CD4-positive, CD25-positive, alpha-beta regulatory T cell (primary cell): ENCODE data around the gene ZNF740. TPM values are rescaled to one million over a fixed set of nuclear protein-coding genes. Genes with fewer than 3 reads are reported as not detected.
"Not testable (repeated sequence)": the region's sequence is repeated elsewhere in the genome, so short reads cannot be mapped to it uniquely, and the experiment has no call there.

Experiments
- ATAC-seq, 2 donors: fragments of 150-1000 bp; cut with Tn5 transposase; one replicate each; pipeline ENCODE4 v1.10.0; 2021; ENCODE audit warnings: low read depth in 2 of 2, moderate number of reproducible peaks in 2 of 2, moderate library complexity in 1 of 2
- DNase-seq, 3 donors: peaks; one replicate each; pipeline versions ENCODE4 v3.0.0 to v3.0.0-alpha.2; 2012 to 2022; ENCODE audit warnings: mixed read lengths in 1 of 3
- H3K27ac ChIP-seq: one replicate; pipeline ENCODE4 v1.7.0; 2013; ENCODE audit warnings: mild to moderate bottlenecking, low read length; ENCODE audit not compliant: insufficient read depth, poor library complexity, severe bottlenecking
- H3K27me3 ChIP-seq: one replicate; pipeline ENCODE4 v1.7.0; 2013; ENCODE audit warnings: low read length; ENCODE audit not compliant: control insufficient read depth, insufficient read depth
- H3K36me3 ChIP-seq: one replicate; pipeline ENCODE4 v1.7.0; 2013; ENCODE audit warnings: mild to moderate bottlenecking, low read length, moderate library complexity; ENCODE audit not compliant: control insufficient read depth, insufficient read depth
- H3K4me1 ChIP-seq: 2 replicates; pipeline ENCODE4 v1.7.0; 2013; ENCODE audit warnings: mild to moderate bottlenecking, low read length; ENCODE audit not compliant: insufficient read depth, control insufficient read depth, poor library complexity, severe bottlenecking
- H3K4me3 ChIP-seq: one replicate; pipeline ENCODE4 v1.7.0; 2013; ENCODE audit warnings: low read depth, mild to moderate bottlenecking, low read length, moderate library complexity
- H3K9me3 ChIP-seq, 2 experiments: 1 replicate in 1 of 2; 2 replicates in 1 of 2; pipeline ENCODE4 v1.7.0; 2013; ENCODE audit warnings: low read length in 2 of 2, mild to moderate bottlenecking in 1 of 2, moderate library complexity in 1 of 2; ENCODE audit not compliant: control insufficient read depth in 2 of 2
- H3K27ac Mint-ChIP-seq, 3 donors: one replicate each; pipeline ENCODE4 v1.8.0; 2020 to 2022; ENCODE audit warnings: mild to moderate bottlenecking in 3 of 3, mixed read lengths in 3 of 3, moderate library complexity in 2 of 3
- H3K27me3 Mint-ChIP-seq: one replicate; pipeline ENCODE4 v1.8.0; 2022; ENCODE audit warnings: mild to moderate bottlenecking, mixed read lengths
- H3K36me3 Mint-ChIP-seq: one replicate; pipeline ENCODE4 v1.8.0; 2020; ENCODE audit warnings: mixed read lengths
- H3K4me1 Mint-ChIP-seq, 4 donors: one replicate each; pipeline ENCODE4 v1.8.0; 2020 to 2022; ENCODE audit warnings: mixed read lengths in 4 of 4, mild to moderate bottlenecking in 1 of 4
- H3K4me3 Mint-ChIP-seq, 4 donors: one replicate each; pipeline ENCODE4 v1.8.0; 2020 to 2022; ENCODE audit warnings: mild to moderate bottlenecking in 4 of 4, mixed read lengths in 4 of 4, moderate library complexity in 3 of 4
- H3K9me3 Mint-ChIP-seq, 7 donors: one replicate each; pipeline ENCODE4 v1.8.0; 2020 to 2022; ENCODE audit warnings: mixed read lengths in 7 of 7, mild to moderate bottlenecking in 3 of 7, moderate library complexity in 2 of 7
- polyA plus RNA-seq, 4 donors: library from polyadenylated mRNA; unstranded; fragments of 300-500 nt; fragmentation: Illumina TruSeq; gene quantifications; one replicate each; pipeline ENCODE4 v1.2.3, GENCODE V29; 2021
- total RNA-seq: library from RNA; stranded (reverse); gene quantifications from one replicate; pipeline ENCODE4 v1.2.3, GENCODE V29; 2022

ZNF740 gene
- total and polyA plus RNA-seq, 5 donors from 2014 or later: 2.3 to 32.6 (median 3.0) TPM

DNA sequence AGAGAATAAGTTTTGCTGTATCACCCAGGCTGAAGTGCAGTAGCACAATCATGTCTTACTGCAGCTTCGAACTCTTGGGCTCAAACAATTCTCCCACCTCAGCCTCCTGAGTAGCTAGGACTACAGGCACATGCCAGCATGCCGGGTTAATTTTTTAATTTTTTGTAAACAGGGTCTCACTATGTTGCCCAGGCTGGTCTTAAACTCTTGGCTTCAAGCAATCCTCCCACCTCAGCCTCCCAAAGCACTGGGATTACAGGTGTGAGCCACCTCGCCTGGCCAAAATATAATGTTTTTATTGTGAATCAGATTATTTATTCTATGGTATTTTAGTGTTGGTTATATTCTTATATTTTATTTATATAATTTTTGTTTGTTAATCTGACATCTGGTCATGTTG lies 3.8 kb upstream of the ZNF740 start:
- Mint-ChIP-seq H3K27ac (no peak overlapping the region), H3K9me3 (no peaks in the 10 kb centered on the region), H3K4me1 (peaks cover 0 to 24% (median 17%) of the 10 kb centered on the region in 4 donors), H3K36me3 (peaks cover 3% of the 10 kb centered on the region), H3K4me3 (no peak overlapping the region), H3K27me3 (no peaks in the 10 kb centered on the region)
- no peak for DNase-seq
- Histone ChIP-seq H3K4me1 (peaks cover 19% of the 10 kb centered on the region), H3K9me3 (no peaks in the 10 kb centered on the region), H3K4me3 (no peak overlapping the region), H3K27ac (no peak overlapping the region), H3K27me3 (no peaks in the 10 kb centered on the region), H3K36me3 (peaks cover under 1% of the 10 kb centered on the region)
- ATAC-seq: no peak

DNA sequence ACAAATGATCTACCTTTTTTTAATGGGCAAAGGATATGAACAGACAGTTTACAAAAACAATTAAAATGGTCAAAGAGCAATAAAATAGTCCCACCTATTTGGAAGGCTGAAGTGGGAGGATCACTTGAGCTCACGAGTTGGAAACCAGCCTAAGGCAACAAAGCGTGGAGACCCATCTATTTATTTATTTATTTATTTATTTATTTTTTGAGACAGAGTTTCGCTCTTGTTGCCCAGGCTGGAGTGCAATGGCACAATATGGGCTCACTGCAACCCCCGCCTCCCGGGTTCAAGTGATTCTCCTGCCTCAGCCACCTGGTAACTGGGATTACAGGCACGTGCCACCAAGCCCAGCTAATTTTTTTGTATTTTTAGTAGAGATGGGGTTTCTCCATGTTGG lies 3.1 kb upstream of the ZNF740 start:
- Mint-ChIP-seq H3K4me3 (peak overlapping the region in 2 of 4 donors; percentile 38 to 49), H3K4me1 (peaks cover 4 to 31% (median 23%) of the 10 kb centered on the region in 4 donors)
- not testable (repeated sequence) for H3K27me3 Mint-ChIP-seq, H3K27ac ChIP-seq, H3K9me3 ChIP-seq, H3K36me3 Mint-ChIP-seq, ATAC-seq, H3K27me3 ChIP-seq, DNase-seq, H3K27ac Mint-ChIP-seq, H3K4me3 ChIP-seq, H3K9me3 Mint-ChIP-seq, H3K36me3 ChIP-seq
- peaks cover 26% of the 10 kb centered on the region for H3K4me1 ChIP-seq

DNA sequence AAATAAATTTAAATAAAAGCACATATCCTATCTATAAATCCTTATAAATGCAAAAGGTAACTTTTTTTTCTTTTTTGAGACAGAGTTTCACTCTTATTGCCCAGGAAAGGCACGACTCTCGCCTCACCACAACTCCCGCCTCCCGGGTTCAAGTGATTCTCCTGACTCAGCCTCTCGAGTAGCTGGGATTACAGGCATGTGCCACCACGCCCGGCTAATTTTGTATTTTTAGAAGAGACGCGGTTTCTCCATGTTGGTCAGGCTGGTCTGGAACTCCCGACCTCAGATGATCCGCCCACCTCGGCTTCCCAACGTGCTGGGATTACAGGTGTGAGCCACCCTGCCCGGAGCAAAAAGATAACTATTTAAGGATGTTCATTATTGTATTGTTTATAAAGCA lies 1.7 kb upstream of the ZNF740 start:
- Histone ChIP-seq H3K27ac (peak overlapping the region; percentile 94), H3K4me1 (peaks cover 39% of the 10 kb centered on the region), H3K36me3 (peaks cover 14% of the 10 kb centered on the region)
- not testable (repeated sequence) for H3K27me3 Mint-ChIP-seq, H3K4me3 ChIP-seq, ATAC-seq, H3K36me3 Mint-ChIP-seq, H3K9me3 ChIP-seq, H3K27me3 ChIP-seq, H3K9me3 Mint-ChIP-seq, DNase-seq
- Mint-ChIP-seq H3K4me1 (peaks cover 16 to 44% (median 33%) of the 10 kb centered on the region in 4 donors), H3K27ac (peak overlapping the region; percentile 95 to 98 (median 98)), H3K4me3 (peak overlapping the region; percentile 10 to 97 (median 92))

DNA sequence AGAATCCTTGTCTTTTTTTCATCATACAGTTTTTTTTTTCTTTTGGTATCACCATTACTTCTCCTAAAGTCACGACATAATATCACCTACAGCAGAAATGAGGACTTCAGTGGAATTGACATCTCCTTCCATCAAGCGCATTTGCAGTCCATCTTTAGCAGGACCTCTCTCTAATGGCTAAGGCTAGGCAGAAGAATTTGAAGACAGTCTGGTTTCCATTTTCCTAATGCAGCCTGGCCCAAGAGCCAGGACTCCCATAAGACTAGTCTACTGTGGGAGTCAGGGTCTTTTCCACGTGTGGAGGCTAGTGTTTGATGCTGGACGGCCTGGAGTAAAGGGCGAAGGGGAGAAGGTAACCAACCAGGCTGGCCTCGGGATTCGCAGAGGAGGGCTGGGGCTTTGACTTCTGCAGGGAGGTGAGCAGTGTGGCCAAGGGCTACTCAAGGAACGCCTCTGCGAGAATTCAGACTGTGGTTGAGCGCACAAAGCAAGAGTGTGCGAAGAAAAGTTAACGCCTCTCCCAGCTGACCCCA lies 769 bp upstream of the ZNF740 start:
- Histone ChIP-seq H3K9me3 (no peaks in the 10 kb centered on the region), H3K27me3 (no peaks in the 10 kb centered on the region), H3K27ac (peak overlapping the region; percentile 94), H3K36me3 (peaks cover 17% of the 10 kb centered on the region), H3K4me3 (peak overlapping the region; percentile 88), H3K4me1 (peaks cover 49% of the 10 kb centered on the region)
- Mint-ChIP-seq H3K9me3 (no peaks in the 10 kb centered on the region), H3K27ac (peak overlapping the region; percentile 95 to 98 (median 98)), H3K36me3 (peaks cover 13% of the 10 kb centered on the region), H3K27me3 (no peaks in the 10 kb centered on the region), H3K4me3 (peak overlapping the region; percentile 91 to 97 (median 94)), H3K4me1 (peaks cover 21 to 54% (median 36%) of the 10 kb centered on the region in 4 donors)
- ATAC-seq (peak in 1 of 2 donors; percentile 0), DNase-seq (no peak)

DNA sequence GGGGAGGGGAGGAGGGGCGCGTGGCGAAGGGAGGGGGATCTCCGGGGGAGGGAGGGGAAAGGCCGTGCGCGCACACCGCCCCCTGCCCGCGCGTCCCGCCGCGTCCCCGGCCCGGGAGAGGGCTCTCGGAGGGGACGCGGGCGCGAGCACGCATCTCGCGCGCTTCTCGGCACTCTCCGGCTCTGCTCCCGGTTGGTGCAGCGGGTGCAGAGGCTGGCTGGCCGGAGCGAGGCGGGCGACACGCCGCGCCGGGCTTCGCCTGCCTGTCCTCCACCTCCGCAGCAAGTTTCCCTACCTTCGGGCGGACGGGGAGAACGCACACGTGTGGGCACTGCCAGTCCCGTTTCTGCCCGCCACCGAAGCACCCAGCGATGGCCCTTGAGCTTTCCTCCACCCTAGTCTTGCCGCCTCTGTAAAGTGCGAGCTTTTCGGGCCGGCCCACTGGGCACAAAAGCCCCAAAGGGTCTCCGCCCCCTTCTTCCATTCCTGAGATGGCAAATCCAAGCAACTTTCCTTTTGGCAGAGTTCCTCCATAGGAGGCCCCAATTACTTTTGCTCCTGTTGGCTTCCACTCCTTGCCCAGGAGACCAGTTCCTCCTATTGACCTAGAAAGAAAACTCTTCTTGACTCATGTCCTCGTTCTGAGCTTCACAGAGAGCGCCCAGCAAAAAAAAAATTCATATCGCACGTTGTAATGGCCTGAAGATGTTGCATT lies 566 bp downstream of the ZNF740 start:
- H3K27ac ChIP-seq: peak overlapping the region; percentile 94
- ATAC-seq: peak; percentile 35 to 37
- Mint-ChIP-seq H3K4me3 (peak overlapping the region; percentile 91 to 97 (median 93)), H3K27me3 (no peaks in the 10 kb centered on the region), H3K27ac (peak overlapping the region; percentile 61 to 94 (median 94)), H3K4me1 (peaks cover 25 to 64% (median 44%) of the 10 kb centered on the region in 4 donors), H3K36me3 (peaks cover 25% of the 10 kb centered on the region), H3K9me3 (no peaks in the 10 kb centered on the region)
- no peaks in the 10 kb centered on the region for H3K27me3 ChIP-seq
- H3K9me3 ChIP-seq: no peaks in the 10 kb centered on the region
- H3K4me3 ChIP-seq: peak overlapping the region; percentile 73
- peak in 2 of 3 donors; percentile 69 to 82 for DNase-seq
- H3K4me1 ChIP-seq: peaks cover 55% of the 10 kb centered on the region
- H3K36me3 ChIP-seq: peaks cover 31% of the 10 kb centered on the region

DNA sequence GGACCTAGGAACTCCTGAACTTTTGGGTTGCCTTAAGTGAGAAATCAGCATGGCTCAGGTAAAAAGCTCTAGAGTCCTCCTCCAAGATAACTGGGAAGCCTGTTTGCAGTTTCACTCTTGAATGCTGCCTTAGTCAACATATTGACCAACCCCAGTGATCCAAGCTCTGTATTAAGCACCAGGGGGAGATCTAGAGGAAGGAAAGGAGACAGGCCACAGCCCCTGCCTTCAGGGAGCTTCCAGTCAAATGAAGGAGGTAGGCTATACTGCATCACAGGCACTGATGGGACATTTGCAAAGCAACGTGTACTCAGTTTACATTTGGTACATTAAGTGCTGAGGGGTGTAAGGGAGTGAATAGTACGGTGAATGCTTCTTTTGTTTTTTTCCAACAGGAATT lies 1.4 kb downstream of the ZNF740 start:
- H3K36me3 ChIP-seq: peaks cover 39% of the 10 kb centered on the region
- ATAC-seq (no peak), DNase-seq (no peak)
- H3K36me3 Mint-ChIP-seq: peaks cover 33% of the 10 kb centered on the region
- H3K4me3 ChIP-seq: peak overlapping the region; percentile 73
- H3K27me3 Mint-ChIP-seq: no peaks in the 10 kb centered on the region
- H3K27me3 ChIP-seq: no peaks in the 10 kb centered on the region
- no peaks in the 10 kb centered on the region for H3K9me3 Mint-ChIP-seq
- H3K4me1 ChIP-seq: peaks cover 55% of the 10 kb centered on the region
- peaks cover 25 to 68% (median 47%) of the 10 kb centered on the region in 4 donors for H3K4me1 Mint-ChIP-seq
- H3K27ac Mint-ChIP-seq: peak overlapping the region in 2 of 3 donors; percentile 94
- H3K9me3 ChIP-seq: no peaks in the 10 kb centered on the region
- H3K4me3 Mint-ChIP-seq: peak overlapping the region; percentile 91 to 97 (median 93)
- H3K27ac ChIP-seq: peak overlapping the region; percentile 94

DNA sequence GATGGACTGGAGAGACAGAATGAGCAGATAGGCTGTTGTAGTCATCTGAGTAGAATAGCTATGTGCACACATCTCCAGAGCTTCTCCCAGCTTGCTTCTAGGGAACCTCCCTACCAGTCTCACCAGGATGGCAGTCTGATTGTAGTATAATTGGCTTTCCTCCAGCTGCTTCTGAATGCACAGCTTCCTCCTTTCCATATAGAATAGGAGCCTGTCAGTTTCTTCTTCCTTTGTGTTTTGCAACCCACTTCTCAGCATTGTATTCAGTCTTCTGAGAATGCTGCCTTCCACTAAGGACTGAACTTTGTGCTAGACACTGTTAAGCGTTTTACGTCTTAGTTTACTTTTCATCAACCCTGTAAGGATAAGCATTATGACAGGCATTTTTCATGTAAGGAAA lies 2.4 kb downstream of the ZNF740 start:
- peak overlapping the region; percentile 9 for H3K27ac ChIP-seq
- peaks cover 25 to 68% (median 47%) of the 10 kb centered on the region in 4 donors for H3K4me1 Mint-ChIP-seq

More for the DNA sequence above, 2.4 kb downstream of the ZNF740 start:
- no peak for DNase-seq
- Mint-ChIP-seq H3K9me3 (no peaks in the 10 kb centered on the region), H3K27ac (peak overlapping the region; percentile 0 to 94 (median 33)), H3K27me3 (no peaks in the 10 kb centered on the region), H3K4me3 (peak overlapping the region; percentile 91 to 97 (median 93)), H3K36me3 (peaks cover 42% of the 10 kb centered on the region)
- Histone ChIP-seq H3K36me3 (peaks cover 49% of the 10 kb centered on the region), H3K9me3 (no peaks in the 10 kb centered on the region), H3K4me1 (peaks cover 55% of the 10 kb centered on the region), H3K4me3 (peak overlapping the region; percentile 73), H3K27me3 (no peaks in the 10 kb centered on the region)
- ATAC-seq: no peak
